Endodermal cell (in vitro differentiated cells): ENCODE results near the gene SSNA1. TPM values are rescaled to one million over a fixed set of nuclear protein-coding genes. Genes with fewer than 3 reads are reported as not detected.

Experiments
- DNase-seq: peaks from one replicate; pipeline ENCODE4 v3.0.0-alpha.2; 2017
- H3K27ac ChIP-seq: 2 replicates; pipeline ENCODE4 v1.5.1; 2013; ENCODE audit warnings: mild to moderate bottlenecking, low read depth, low read length, moderate library complexity
- H3K27me3 ChIP-seq: 2 replicates; pipeline ENCODE4 v1.6.1; 2013; ENCODE audit warnings: mild to moderate bottlenecking, low read length, moderate library complexity; ENCODE audit not compliant: insufficient read depth, control insufficient read depth, poor library complexity, severe bottlenecking
- H3K36me3 ChIP-seq: 2 replicates; pipeline ENCODE4 v1.7.0; 2013; ENCODE audit warnings: mild to moderate bottlenecking, low read length, moderate library complexity; ENCODE audit not compliant: control insufficient read depth, insufficient read depth
- H3K4me1 ChIP-seq: one replicate; pipeline ENCODE4 v1.7.0; 2013; ENCODE audit warnings: low read length; ENCODE audit not compliant: control insufficient read depth, insufficient read depth
- H3K4me3 ChIP-seq: 2 replicates; pipeline ENCODE4 v1.5.1; 2013; ENCODE audit warnings: mild to moderate bottlenecking, low read length, moderate library complexity
- H3K9ac ChIP-seq: 2 replicates; pipeline ENCODE4 v1.6.1; 2013; ENCODE audit warnings: mild to moderate bottlenecking, low read length, moderate library complexity; ENCODE audit not compliant: poor library complexity, severe bottlenecking; ENCODE audit errors: extremely low read depth
- H3K9me3 ChIP-seq: 2 replicates; pipeline ENCODE4 v1.6.1; 2013; ENCODE audit warnings: mild to moderate bottlenecking, low read length, moderate library complexity; ENCODE audit not compliant: control insufficient read depth
- H3K27ac Mint-ChIP-seq: 2 replicates; pipeline ENCODE4 v1.8.0; 2020; ENCODE audit warnings: mixed read lengths
- H3K27me3 Mint-ChIP-seq: 2 replicates; pipeline ENCODE4 v1.8.0; 2021; ENCODE audit warnings: mild to moderate bottlenecking, mixed read lengths; ENCODE audit not compliant: insufficient read depth
- H3K36me3 Mint-ChIP-seq: 2 replicates; pipeline ENCODE4 v1.8.0; 2020; ENCODE audit warnings: low read depth, mixed read lengths
- H3K4me1 Mint-ChIP-seq: 2 replicates; pipeline ENCODE4 v1.8.0; 2020; ENCODE audit warnings: mixed read lengths
- H3K4me3 Mint-ChIP-seq: 2 replicates; pipeline ENCODE4 v1.8.0; 2020; ENCODE audit warnings: mild to moderate bottlenecking, moderate library complexity, mixed read lengths
- H3K9me3 Mint-ChIP-seq: 2 replicates; pipeline ENCODE4 v1.8.0; 2020; ENCODE audit warnings: mild to moderate bottlenecking, mixed read lengths
- CTCF ChIP-seq: fragments of 200-600 bp; sonication (generic); conservative IDR thresholded peaks from 2 replicates; pipeline ENCODE4 v1.5.0; 2021; ENCODE audit warnings: antibody characterized with exemption, mild to moderate bottlenecking
- WGBS, 2 experiments: methylation state at CpG; one replicate each; pipeline versions ENCODE4 v1.1.5 to v1.1.7; 2013; ENCODE audit warnings: missing lambda C conversion rate in 2 of 2, mixed read lengths in 1 of 2; ENCODE audit not compliant: insufficient coverage in 1 of 2, insufficient read length in 1 of 2; 5-methylcytosine and 5-hydroxymethylcytosine counted together
- total RNA-seq, 2 donors: library from RNA; stranded (reverse); fragmentation: NEBNext Ultra II Directional in 1 of 2; extraction: Animal tissue kit (Norgen Biotek cat#: 25700) in 1 of 2; gene quantifications; 2 replicates in 1 of 2; 3 replicates in 1 of 2; pipeline ENCODE4 v1.2.1, GENCODE V29; 2021

The SSNA1 gene
- total RNA-seq, 2 donors from 2014 or later, result 66.5 to 67.7 TPM

GRCh38 chr9:137160716-137161557 lies 27.5 kb upstream of the SSNA1 start:
- H3K27me3 ChIP-seq, result peaks cover 100% of the 10 kb centered on the region
- H3K27ac Mint-ChIP-seq, result no peak overlapping the region
- H3K4me3 Mint-ChIP-seq, result no peak overlapping the region
- no peak for DNase-seq
- no peak overlapping the region for H3K27ac ChIP-seq
- no peaks in the 10 kb centered on the region for H3K36me3 ChIP-seq
- no peaks in the 10 kb centered on the region for H3K4me1 Mint-ChIP-seq
- peaks cover 94% of the 10 kb centered on the region for H3K27me3 Mint-ChIP-seq
- H3K4me1 ChIP-seq, result no peaks in the 10 kb centered on the region
- H3K9me3 Mint-ChIP-seq, result no peaks in the 10 kb centered on the region
- TF ChIP-seq CTCF, result no peak
- no peak overlapping the region for H3K9ac ChIP-seq
- no peak overlapping the region for H3K4me3 ChIP-seq
- H3K36me3 Mint-ChIP-seq, result no peaks in the 10 kb centered on the region
- no peaks in the 10 kb centered on the region for H3K9me3 ChIP-seq
- WGBS, 2 experiments, result 67 to 77% methylated on average over 30 to 56 of the region's 56 CpGs

- DNase-seq, result peak; percentile 79
- peaks cover 95% of the 10 kb centered on the region for H3K27me3 Mint-ChIP-seq
- TF ChIP-seq CTCF, result no peak
Measured at GRCh38 chr9:137161558-137162486, 26.7 kb upstream of the SSNA1 start.

GRCh38 chr9:137162505-137163364 lies 25.7 kb upstream of the SSNA1 start:
- WGBS, 2 experiments, result 20 to 26% methylated on average over 32 to 74 of the region's 74 CpGs
- no peak overlapping the region for H3K9ac ChIP-seq

More at GRCh38 chr9:137161558-137162486, 26.7 kb upstream of the SSNA1 start:
- no peaks in the 10 kb centered on the region for H3K4me1 Mint-ChIP-seq
- Histone ChIP-seq H3K4me3 (no peak overlapping the region), H3K9ac (no peak overlapping the region), H3K4me1 (no peaks in the 10 kb centered on the region), H3K27ac (no peak overlapping the region), H3K9me3 (no peaks in the 10 kb centered on the region), H3K27me3 (peaks cover 100% of the 10 kb centered on the region), H3K36me3 (no peaks in the 10 kb centered on the region)
- no peaks in the 10 kb centered on the region for H3K9me3 Mint-ChIP-seq
- H3K36me3 Mint-ChIP-seq, result no peaks in the 10 kb centered on the region
- WGBS, 2 experiments, result 26 to 42% methylated on average over 25 to 69 of the region's 71 CpGs
- H3K4me3 Mint-ChIP-seq, result no peak overlapping the region
- no peak overlapping the region for H3K27ac Mint-ChIP-seq

More at GRCh38 chr9:137162505-137163364, 25.7 kb upstream of the SSNA1 start:
- Mint-ChIP-seq H3K36me3 (no peaks in the 10 kb centered on the region), H3K27me3 (peaks cover 95% of the 10 kb centered on the region), H3K9me3 (no peaks in the 10 kb centered on the region), H3K4me3 (peak overlapping the region; percentile 32), H3K4me1 (no peaks in the 10 kb centered on the region), H3K27ac (no peak overlapping the region)
- no peaks in the 10 kb centered on the region for H3K9me3 ChIP-seq
- no peak overlapping the region for H3K27ac ChIP-seq
- H3K4me1 ChIP-seq, result no peaks in the 10 kb centered on the region
- peak; percentile 80 for DNase-seq
- H3K27me3 ChIP-seq, result peaks cover 100% of the 10 kb centered on the region
- no peak overlapping the region for H3K4me3 ChIP-seq
- no peaks in the 10 kb centered on the region for H3K36me3 ChIP-seq
- peak; percentile 37 for TF ChIP-seq CTCF
